Measurements from ENCODE around the gene ICAM1. TPM values are rescaled to one million over a fixed set of nuclear protein-coding genes. Genes with fewer than 3 reads are reported as not detected.

The ICAM1 gene
- total RNA-seq: 100 to 1,000 TPM in 1 of 2 donors, 10 to 100 TPM in 1; 41.4 to 160 TPM

- peak; percentile 30 for ATAC-seq (ENCODE audit: insufficient number of reproducible peaks, low FRiP score, low read depth)
- H3K4me3 ChIP-seq: peak within 1 kb of the TSS; percentile 69
- peaks cover 9% of the 10 kb centered on the region for H3K27me3 ChIP-seq (replicated peaks; ENCODE audit: insufficient read depth)
These were observed at the start of gene ICAM1 for GRCh38 chr19:10270616-10271394. ICAM1 (plus strand) TSS chr19:10271120; CDS start chr19:10271160, 40 bp downstream.

GRCh38 chr19:10222201-10222890 is 48.6 kb upstream of the ICAM1 start:
- no peak for ATAC-seq (ENCODE audit: insufficient number of reproducible peaks, low FRiP score, low read depth)
- Histone ChIP-seq H3K36me3 (peaks cover 11% of the 10 kb centered on the region), H3K27ac (no peak overlapping the region), H3K27me3 (replicated peaks; ENCODE audit: insufficient read depth) (no peaks in the 10 kb centered on the region), H3K4me1 (ENCODE audit: control insufficient read depth in 1 of 2, low read depth in 2 of 2) (peaks cover 0 to 16% of the 10 kb centered on the region in 2 donors), H3K4me3 (no peak overlapping the region), H3K9me3 (no peaks in the 10 kb centered on the region)
- TF ChIP-seq CTCF (IDR thresholded peaks at IDR 0.05): no peak
- no peak for DNase-seq (ENCODE audit: low spot score)

More at GRCh38 chr19:10270616-10271394, at the start of gene ICAM1:
- Histone ChIP-seq H3K9me3 (no peaks in the 10 kb centered on the region), H3K4me1 (ENCODE audit: control insufficient read depth in 1 of 2, low read depth in 2 of 2) (peaks cover 0 to 13% of the 10 kb centered on the region in 2 donors), H3K36me3 (no peaks in the 10 kb centered on the region), H3K27ac (peak within 1 kb of the TSS; percentile 59 to 68)
- no peak for DNase-seq (ENCODE audit: low spot score)
- TF ChIP-seq CTCF (IDR thresholded peaks at IDR 0.05): no peak

- H3K27ac ChIP-seq: no peak overlapping the region
- peaks cover 0 to 16% of the 10 kb centered on the region in 2 donors for H3K4me1 ChIP-seq (ENCODE audit: control insufficient read depth in 1 of 2, low read depth in 2 of 2)
- H3K36me3 ChIP-seq: peaks cover 11% of the 10 kb centered on the region
- H3K4me3 ChIP-seq: no peak overlapping the region
- no peaks in the 10 kb centered on the region for H3K9me3 ChIP-seq
- TF ChIP-seq CTCF (IDR thresholded peaks at IDR 0.05): no peak
- ATAC-seq (ENCODE audit: insufficient number of reproducible peaks, low FRiP score, low read depth) (no peak), DNase-seq (ENCODE audit: low spot score) (no peak)
- no peaks in the 10 kb centered on the region for H3K27me3 ChIP-seq (replicated peaks; ENCODE audit: insufficient read depth)
These were observed 47.3 kb upstream of the ICAM1 start for GRCh38 chr19:10223488-10224213.

- Histone ChIP-seq H3K4me3 (no peak overlapping the region), H3K27me3 (replicated peaks; ENCODE audit: insufficient read depth) (no peaks in the 10 kb centered on the region), H3K36me3 (peaks cover 11% of the 10 kb centered on the region), H3K9me3 (no peaks in the 10 kb centered on the region), H3K4me1 (ENCODE audit: control insufficient read depth in 1 of 2, low read depth in 2 of 2) (peaks cover 0 to 18% of the 10 kb centered on the region in 2 donors), H3K27ac (no peak overlapping the region)
- TF ChIP-seq CTCF (IDR thresholded peaks at IDR 0.05): no peak
- no peak for ATAC-seq (ENCODE audit: insufficient number of reproducible peaks, low FRiP score, low read depth)
- no peak for DNase-seq (ENCODE audit: low spot score)
These were observed 46.6 kb upstream of the ICAM1 start for GRCh38 chr19:10224337-10224736.

- ATAC-seq (ENCODE audit: insufficient number of reproducible peaks, low FRiP score, low read depth) (no peak), DNase-seq (ENCODE audit: low spot score) (no peak)
- Histone ChIP-seq H3K4me3 (no peak overlapping the region), H3K27me3 (replicated peaks; ENCODE audit: insufficient read depth) (no peaks in the 10 kb centered on the region), H3K9me3 (no peaks in the 10 kb centered on the region), H3K4me1 (ENCODE audit: control insufficient read depth in 1 of 2, low read depth in 2 of 2) (peaks cover 0 to 32% of the 10 kb centered on the region in 2 donors), H3K27ac (no peak overlapping the region), H3K36me3 (peaks cover 11% of the 10 kb centered on the region)
- TF ChIP-seq CTCF (IDR thresholded peaks at IDR 0.05): no peak
These were observed 44.9 kb upstream of the ICAM1 start for GRCh38 chr19:10226021-10226375.

Measured in thoracic aorta (tissue), 2 donors.